ENCODE results near the gene HDDC2. TPM values are rescaled to one million over a fixed set of nuclear protein-coding genes. Genes with fewer than 3 reads are reported as not detected.
A peak's percentile ranks its signal among the peaks of the same experiment; 100 is the strongest.

Gene HDDC2
- total RNA-seq, 1 experiment from 2014 or later = 55.2 TPM

DNA sequence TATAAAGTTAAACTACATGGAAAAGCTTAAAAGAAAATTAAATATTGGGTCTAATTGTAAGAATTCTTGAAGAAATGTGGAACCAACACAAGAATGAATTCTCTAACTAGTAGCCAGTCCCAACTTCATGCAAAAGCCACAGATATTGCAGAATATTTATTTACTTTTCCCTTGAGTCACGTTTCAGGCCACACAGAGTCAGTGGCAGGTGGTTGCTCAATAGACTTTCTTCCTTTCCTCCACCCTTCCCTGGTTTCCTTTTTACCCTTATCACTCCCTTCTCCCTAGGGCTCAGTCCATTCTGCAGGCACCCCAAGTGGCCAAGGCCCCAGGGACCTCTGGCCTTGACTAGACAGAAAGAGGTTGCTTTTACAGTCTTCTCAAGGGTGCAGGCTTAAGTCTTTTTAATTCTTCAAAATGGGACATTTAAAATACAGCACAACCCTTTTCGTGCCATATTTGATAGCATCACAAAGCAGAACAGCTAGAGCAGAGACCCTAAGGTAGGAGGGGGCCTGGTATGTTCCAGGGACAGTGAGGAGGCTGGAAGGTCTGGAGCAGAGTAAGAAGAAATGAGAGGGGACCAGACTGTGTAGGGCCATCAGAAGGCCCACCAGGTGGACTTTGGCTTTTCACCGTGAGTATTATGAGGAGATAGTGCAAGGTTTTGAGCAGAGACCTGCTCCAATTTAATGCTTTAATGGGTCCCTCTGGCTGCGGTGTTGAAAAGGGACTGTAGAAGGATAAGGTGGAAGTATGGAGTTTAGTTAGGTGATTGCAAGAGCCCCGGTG, 65.0 kb downstream of the HDDC2 start:
- Histone ChIP-seq H3K4me2 (0 out of 2 replicates have a peak overlapping the region, but pooled peaks have one; percentile 8), H3K27ac (peak overlapping the region; percentile 47), H3K9me3 (ENCODE audit: insufficient read depth, low read depth) (peaks cover 31% of the 10 kb centered on the region), H3K4me3 (no peak overlapping the region), H3K4me1 (replicated peaks; ENCODE audit: insufficient read depth) (peaks cover 14% of the 10 kb centered on the region), H3K27me3 (ENCODE audit: insufficient read depth, low read depth) (no peaks in the 10 kb centered on the region), H3K9me2 (ENCODE audit: insufficient read depth) (no peaks in the 10 kb centered on the region), H3K36me3 (ENCODE audit: low read depth) (peaks cover 31% of the 10 kb centered on the region; the same call in 1 of the 2 replicates), H3K79me2 (ENCODE audit: low read depth) (peaks cover 12% of the 10 kb centered on the region; the same call in 1 of the 2 replicates), H4K20me1 (ENCODE audit: insufficient read depth) (no peaks in the 10 kb centered on the region), H2AFZ (no peak overlapping the region), H3F3A (ENCODE audit: insufficient read depth, low read depth) (peaks cover 14% of the 10 kb centered on the region; the same call in 1 of the 2 replicates)
- ChIA-PET CTCF (no interaction called here), POLR2A (ENCODE audit: unreplicated experiment) (no interaction called here)
- BruUV-seq (replicated peaks) = no TSS peak
- intact Hi-C loops (cut with micrococcal nuclease; ENCODE audit: unreplicated experiment) = no loop called here
- TF ChIP-seq EZH2 (IDR thresholded peaks at IDR 0.05; ENCODE audit: low read depth) = no peak
- no peak for TF ChIP-seq CTCF (conservative IDR thresholded peaks at IDR 0.05)
- DNase-seq = peak in 1 of 2 experiments; percentile 50

DNA sequence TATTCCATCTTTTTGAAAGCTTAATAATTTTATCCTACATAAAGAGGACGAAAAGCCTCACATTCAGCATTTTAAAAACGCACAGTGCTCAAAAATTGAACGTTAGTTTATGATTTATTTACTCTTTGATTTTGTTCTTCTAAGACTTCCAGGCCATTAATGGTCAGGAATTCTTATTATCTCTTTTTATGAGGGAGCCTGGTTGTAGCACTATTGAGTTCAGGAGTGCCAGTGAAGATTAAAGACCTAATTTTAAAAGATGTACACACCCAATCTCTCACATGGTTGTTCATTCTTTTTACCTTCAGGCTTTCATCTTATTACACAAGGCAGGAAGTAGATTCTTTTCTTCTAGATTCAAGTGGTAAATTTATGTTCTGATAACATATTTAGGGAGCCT, 68.6 kb downstream of the HDDC2 start:
- Histone ChIP-seq H3K79me2 (ENCODE audit: low read depth) (no peaks in the 10 kb centered on the region), H4K20me1 (ENCODE audit: insufficient read depth) (no peaks in the 10 kb centered on the region), H3K27ac (no peak overlapping the region), H3K4me3 (no peak overlapping the region), H3K4me1 (replicated peaks; ENCODE audit: insufficient read depth) (peaks cover 19% of the 10 kb centered on the region), H3K9me2 (ENCODE audit: insufficient read depth) (no peaks in the 10 kb centered on the region), H3F3A (ENCODE audit: insufficient read depth, low read depth) (peaks cover 14% of the 10 kb centered on the region; the same call in 1 of the 2 replicates), H3K36me3 (ENCODE audit: low read depth) (peaks cover 10% of the 10 kb centered on the region; the same call in 1 of the 2 replicates), H2AFZ (no peak overlapping the region), H3K4me2 (no peak overlapping the region), H3K27me3 (ENCODE audit: insufficient read depth, low read depth) (no peaks in the 10 kb centered on the region), H3K9me3 (ENCODE audit: insufficient read depth, low read depth) (no peaks in the 10 kb centered on the region)
- no TSS peak for BruUV-seq (replicated peaks)
- POLR2A ChIA-PET (ENCODE audit: unreplicated experiment) = no interaction called here
- CTCF ChIA-PET = no interaction called here
- no peak for DNase-seq
- intact Hi-C loops (cut with micrococcal nuclease; ENCODE audit: unreplicated experiment) = no loop called here
- TF ChIP-seq EZH2 (IDR thresholded peaks at IDR 0.05; ENCODE audit: low read depth) (no peak), CTCF (conservative IDR thresholded peaks at IDR 0.05) (no peak)

DNA sequence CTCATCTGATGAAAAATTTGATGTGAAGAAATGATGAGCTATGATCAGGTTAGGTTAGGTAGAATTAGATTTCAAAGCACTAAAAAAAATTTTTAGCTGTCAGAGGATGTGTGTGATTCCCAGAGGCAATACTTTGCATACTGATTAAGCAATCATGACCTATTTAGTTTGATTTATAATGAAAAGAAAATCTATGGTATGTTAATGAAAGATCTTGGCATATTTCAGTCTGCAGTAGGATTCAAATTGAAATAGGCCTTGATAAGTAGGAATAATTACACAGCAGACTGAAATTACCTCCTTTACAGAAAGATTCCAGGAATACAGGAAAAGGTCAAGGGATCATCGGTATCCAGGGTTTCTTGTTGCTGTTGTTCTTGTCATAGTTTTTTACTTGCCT, 69.3 kb downstream of the HDDC2 start:
- TF ChIP-seq CTCF (conservative IDR thresholded peaks at IDR 0.05) = no peak
- CTCF ChIA-PET = no interaction called here
- no TSS peak for BruUV-seq (replicated peaks)

More for the DNA sequence above, 69.3 kb downstream of the HDDC2 start:
- Histone ChIP-seq H3K9me2 (ENCODE audit: insufficient read depth) (no peaks in the 10 kb centered on the region), H3K36me3 (ENCODE audit: low read depth) (peaks cover 10% of the 10 kb centered on the region; the same call in 1 of the 2 replicates), H3K4me3 (no peak overlapping the region), H4K20me1 (ENCODE audit: insufficient read depth) (no peaks in the 10 kb centered on the region), H3K27me3 (ENCODE audit: insufficient read depth, low read depth) (no peaks in the 10 kb centered on the region), H3K4me2 (no peak overlapping the region), H3K9me3 (ENCODE audit: insufficient read depth, low read depth) (no peaks in the 10 kb centered on the region), H3K27ac (no peak overlapping the region), H3K4me1 (replicated peaks; ENCODE audit: insufficient read depth) (peaks cover 19% of the 10 kb centered on the region), H3K79me2 (ENCODE audit: low read depth) (no peaks in the 10 kb centered on the region), H3F3A (ENCODE audit: insufficient read depth, low read depth) (peaks cover 14% of the 10 kb centered on the region; the same call in 1 of the 2 replicates), H2AFZ (no peak overlapping the region)
- POLR2A ChIA-PET (ENCODE audit: unreplicated experiment) = no interaction called here
- no peak for DNase-seq
- intact Hi-C loops (cut with micrococcal nuclease; ENCODE audit: unreplicated experiment) = no loop called here

Measured in PC-9 (cell line).